ENCODE measurements around the gene CSF3R. TPM values are rescaled to one million over a fixed set of nuclear protein-coding genes. Genes with fewer than 3 reads are reported as not detected.
"Not testable (repeated sequence)": the region's sequence is repeated elsewhere in the genome, so short reads cannot be mapped to it uniquely, and the experiment has no call there.

The CSF3R gene
- total RNA-seq, 5 donors from 2014 or later (not counting 1 experiment from before 2014, with no cell fraction given) = 0.25 to 2.1 (median 1.8) TPM

GRCh38 chr1:36477615-36478014, 5.1 kb downstream of the CSF3R start:
- peaks cover 8 to 12% (median 10%) of the 10 kb centered on the region in 3 donors for H3K4me1 Mint-ChIP-seq
- H3K27ac ChIP-seq (ENCODE audit: low read length); H3K4me1 ChIP-seq (ENCODE audit: control insufficient read depth in 1 of 2, extremely low read depth in 1 of 2, insufficient read depth in 2 of 2, low read length in 2 of 2); H3K9me3 ChIP-seq; ATAC-seq (replicated peaks in 1 of 4); H3K4me3 Mint-ChIP-seq; H3K27me3 Mint-ChIP-seq; H3K36me3 ChIP-seq (ENCODE audit: control insufficient read depth in 2 of 2, extremely low read depth in 1 of 2, insufficient read depth in 1 of 2, low read length in 1 of 2); H3K9me3 Mint-ChIP-seq; CTCF ChIA-PET; H3K4me3 ChIP-seq (ENCODE audit: control insufficient read depth in 1 of 2, extremely low read depth in 1 of 2, low read length in 1 of 2); H3K27me3 ChIP-seq (replicated peaks in 1 of 2; ENCODE audit: control insufficient read depth in 2 of 2, extremely low read depth in 1 of 2, insufficient read depth in 2 of 2, low read length in 1 of 2); DNase-seq; H3K36me3 Mint-ChIP-seq; POLR2A ChIA-PET: not testable (repeated sequence)
- 85% methylated on average over 13 of the region's 13 CpGs for WGBS (ENCODE audit: insufficient coverage)
- H3K27ac Mint-ChIP-seq = peak overlapping the region in 1 of 2 donors; percentile 16

DNA sequence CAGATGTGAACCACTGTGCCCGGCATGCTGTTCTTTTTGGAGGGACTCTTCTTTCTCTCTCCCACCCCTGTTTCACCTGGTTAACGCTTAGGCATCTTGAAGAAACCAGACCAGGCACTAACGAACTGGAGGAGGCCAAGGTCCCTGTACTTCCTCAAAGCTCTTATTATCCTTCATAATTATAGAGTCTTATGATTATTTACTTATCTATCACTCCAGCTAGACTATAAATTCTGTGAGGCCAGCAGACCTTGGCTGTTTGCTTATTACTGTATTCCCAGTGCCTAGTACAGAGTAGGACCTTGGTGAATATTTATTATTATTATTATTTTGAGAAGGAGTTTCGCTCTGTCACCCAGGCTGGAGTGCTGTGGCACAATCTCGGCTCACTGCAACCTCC, 5.8 kb downstream of the CSF3R start:
- H3K9me3 ChIP-seq = no peaks in the 10 kb centered on the region
- no peaks in the 10 kb centered on the region for H3K4me1 ChIP-seq (ENCODE audit: control insufficient read depth in 1 of 2, extremely low read depth in 1 of 2, insufficient read depth in 2 of 2, low read length in 2 of 2)
- Mint-ChIP-seq H3K36me3 (no peaks in the 10 kb centered on the region), H3K4me3 (no peak overlapping the region), H3K9me3 (no peaks in the 10 kb centered on the region), H3K4me1 (peaks cover 3 to 6% (median 4%) of the 10 kb centered on the region in 3 donors), H3K27me3 (peaks cover 0 to 3% of the 10 kb centered on the region in 2 donors), H3K27ac (no peak overlapping the region)
- no peaks in the 10 kb centered on the region for H3K36me3 ChIP-seq (ENCODE audit: control insufficient read depth in 2 of 2, extremely low read depth in 1 of 2, insufficient read depth in 1 of 2, low read length in 1 of 2)
- POLR2A ChIA-PET = no interaction called here
- H3K4me3 ChIP-seq (ENCODE audit: control insufficient read depth in 1 of 2, extremely low read depth in 1 of 2, low read length in 1 of 2) = no peak overlapping the region
- no peak for ATAC-seq (replicated peaks in 1 of 4)
- no peak for DNase-seq
- peaks cover 0 to 4% of the 10 kb centered on the region in 2 experiments for H3K27me3 ChIP-seq (replicated peaks in 1 of 2; ENCODE audit: control insufficient read depth in 2 of 2, extremely low read depth in 1 of 2, insufficient read depth in 2 of 2, low read length in 1 of 2)
- CTCF ChIA-PET = no interaction called here
- H3K27ac ChIP-seq (ENCODE audit: low read length) = no peak overlapping the region
- 100% methylated on average over 3 of the region's 5 CpGs for WGBS (ENCODE audit: insufficient coverage)

DNA sequence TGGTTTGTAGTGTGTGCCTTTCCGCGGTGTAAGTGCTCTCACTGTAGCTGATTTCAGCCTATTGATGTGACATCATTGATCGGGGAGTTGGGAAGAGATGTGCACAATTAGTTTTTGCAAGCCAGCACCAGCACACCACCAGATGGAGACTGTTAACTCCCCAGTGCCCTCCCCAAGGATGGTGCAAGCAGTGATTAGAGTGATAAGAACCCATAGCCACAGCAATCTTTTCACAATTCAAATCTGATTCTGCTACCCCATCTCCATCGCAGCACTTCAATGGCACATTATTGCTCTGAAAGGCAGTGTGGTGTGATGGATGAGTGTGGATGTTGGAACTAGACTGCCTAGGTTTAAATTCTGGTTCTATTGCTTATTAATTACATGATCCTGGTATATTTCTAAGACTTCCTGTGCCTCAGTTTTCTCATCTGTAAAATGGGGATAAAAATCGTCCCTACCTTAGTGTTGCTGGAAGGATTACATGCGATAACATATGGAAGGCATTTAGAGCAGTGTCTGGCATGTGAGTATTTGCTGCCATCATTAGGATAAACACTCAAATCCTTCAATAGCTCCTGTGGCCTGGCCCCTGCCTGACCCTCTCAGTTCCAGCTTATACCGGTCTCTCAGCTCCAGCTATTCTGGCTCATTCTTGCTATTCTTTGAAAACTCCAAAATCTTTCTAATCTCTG, 6.7 kb downstream of the CSF3R start:
- H3K9me3 Mint-ChIP-seq = no peaks in the 10 kb centered on the region
- POLR2A ChIA-PET = no interaction called here
- no peaks in the 10 kb centered on the region for H3K27me3 Mint-ChIP-seq
- CTCF ChIA-PET = no interaction called here
- Histone ChIP-seq H3K9me3 (no peaks in the 10 kb centered on the region), H3K27ac (ENCODE audit: low read length) (no peak overlapping the region), H3K4me1 (ENCODE audit: control insufficient read depth in 1 of 2, extremely low read depth in 1 of 2, insufficient read depth in 2 of 2, low read length in 2 of 2) (no peaks in the 10 kb centered on the region), H3K36me3 (ENCODE audit: control insufficient read depth in 2 of 2, extremely low read depth in 1 of 2, insufficient read depth in 1 of 2, low read length in 1 of 2) (no peaks in the 10 kb centered on the region), H3K4me3 (ENCODE audit: control insufficient read depth in 1 of 2, extremely low read depth in 1 of 2, low read length in 1 of 2) (no peak overlapping the region), H3K27me3 (replicated peaks in 1 of 2; ENCODE audit: control insufficient read depth in 2 of 2, extremely low read depth in 1 of 2, insufficient read depth in 2 of 2, low read length in 1 of 2) (peaks cover 0 to 4% of the 10 kb centered on the region in 2 experiments)
- no peak for DNase-seq
- H3K27ac Mint-ChIP-seq = no peak overlapping the region
- H3K36me3 Mint-ChIP-seq = no peaks in the 10 kb centered on the region
- no peak for ATAC-seq (replicated peaks in 1 of 4)
- WGBS (ENCODE audit: insufficient coverage) = no CpG with 5 or more reads among the region's 7 CpGs
- H3K4me3 Mint-ChIP-seq = no peak overlapping the region
- H3K4me1 Mint-ChIP-seq = no peaks in the 10 kb centered on the region

DNA sequence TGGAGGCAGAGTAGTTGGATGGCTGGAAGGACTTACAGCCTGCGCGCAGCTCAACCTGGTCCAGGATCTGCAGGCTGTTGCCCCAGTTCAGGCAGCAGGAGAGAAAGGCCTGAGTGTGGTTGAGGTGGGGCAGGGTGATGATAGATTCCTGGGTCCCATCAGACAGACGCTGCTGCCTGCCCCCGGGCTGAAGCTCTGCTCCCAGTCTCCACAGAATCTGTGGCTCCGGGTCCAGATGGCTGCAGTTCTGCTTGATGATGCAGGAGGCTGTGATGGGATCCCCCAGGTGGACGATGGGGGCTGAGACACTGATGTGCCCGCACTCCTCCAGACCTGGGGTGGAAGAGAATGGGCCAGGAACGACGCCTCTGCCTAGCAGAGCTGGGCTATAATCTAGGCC, 7.4 kb downstream of the CSF3R start:
- Mint-ChIP-seq H3K27me3 (no peaks in the 10 kb centered on the region), H3K4me1 (no peaks in the 10 kb centered on the region), H3K9me3 (no peaks in the 10 kb centered on the region), H3K36me3 (no peaks in the 10 kb centered on the region), H3K4me3 (no peak overlapping the region), H3K27ac (no peak overlapping the region)
- Histone ChIP-seq H3K4me1 (ENCODE audit: control insufficient read depth in 1 of 2, extremely low read depth in 1 of 2, insufficient read depth in 2 of 2, low read length in 2 of 2) (no peaks in the 10 kb centered on the region), H3K9me3 (no peaks in the 10 kb centered on the region), H3K27ac (ENCODE audit: low read length) (no peak overlapping the region), H3K27me3 (replicated peaks in 1 of 2; ENCODE audit: control insufficient read depth in 2 of 2, extremely low read depth in 1 of 2, insufficient read depth in 2 of 2, low read length in 1 of 2) (peaks cover 0 to 4% of the 10 kb centered on the region in 2 experiments), H3K36me3 (ENCODE audit: control insufficient read depth in 2 of 2, extremely low read depth in 1 of 2, insufficient read depth in 1 of 2, low read length in 1 of 2) (no peaks in the 10 kb centered on the region), H3K4me3 (ENCODE audit: control insufficient read depth in 1 of 2, extremely low read depth in 1 of 2, low read length in 1 of 2) (no peak overlapping the region)
- CTCF ChIA-PET = no interaction called here
- no peak for DNase-seq
- POLR2A ChIA-PET = no interaction called here
- WGBS (ENCODE audit: insufficient coverage) = 94% methylated on average over 5 of the region's 9 CpGs
- no peak for ATAC-seq (replicated peaks in 1 of 4)

DNA sequence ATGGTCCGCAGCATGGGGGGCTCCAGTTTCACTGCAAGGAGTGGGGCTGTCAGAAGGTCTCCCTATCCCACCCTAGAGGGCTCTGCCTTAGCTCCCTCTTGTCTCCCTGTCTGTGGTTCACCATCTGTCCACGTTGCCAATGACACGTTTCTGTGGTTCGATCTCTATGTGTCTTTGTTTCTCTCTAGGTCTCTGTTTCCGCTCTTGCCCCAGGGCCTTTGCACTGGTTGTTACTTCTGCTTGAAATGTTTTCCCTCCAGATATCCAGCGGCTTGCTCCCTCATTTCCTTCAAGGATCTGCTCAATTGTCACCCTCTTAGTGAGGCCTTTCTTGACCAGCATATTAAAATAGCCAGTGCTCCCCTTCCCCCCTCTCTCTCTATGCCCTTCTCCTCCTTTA, 10.1 kb downstream of the CSF3R start:
- Mint-ChIP-seq H3K4me3 (no peak overlapping the region), H3K4me1 (no peaks in the 10 kb centered on the region), H3K9me3 (no peaks in the 10 kb centered on the region), H3K27ac (no peak overlapping the region), H3K27me3 (no peaks in the 10 kb centered on the region), H3K36me3 (no peaks in the 10 kb centered on the region)
- DNase-seq (no peak), ATAC-seq (replicated peaks in 1 of 4) (no peak)
- POLR2A ChIA-PET = no interaction called here
- WGBS (ENCODE audit: insufficient coverage) = 93% methylated on average over 6 of the region's 6 CpGs
- H3K36me3 ChIP-seq (ENCODE audit: control insufficient read depth in 2 of 2, extremely low read depth in 1 of 2, insufficient read depth in 1 of 2, low read length in 1 of 2) = no peaks in the 10 kb centered on the region
- CTCF ChIA-PET = no interaction called here
- no peaks in the 10 kb centered on the region for H3K9me3 ChIP-seq
- no peak overlapping the region for H3K4me3 ChIP-seq (ENCODE audit: control insufficient read depth in 1 of 2, extremely low read depth in 1 of 2, low read length in 1 of 2)
- no peak overlapping the region for H3K27ac ChIP-seq (ENCODE audit: low read length)
- H3K4me1 ChIP-seq (ENCODE audit: control insufficient read depth in 1 of 2, extremely low read depth in 1 of 2, insufficient read depth in 2 of 2, low read length in 2 of 2) = no peaks in the 10 kb centered on the region
- no peaks in the 10 kb centered on the region for H3K27me3 ChIP-seq (replicated peaks in 1 of 2; ENCODE audit: control insufficient read depth in 2 of 2, extremely low read depth in 1 of 2, insufficient read depth in 2 of 2, low read length in 1 of 2)

DNA sequence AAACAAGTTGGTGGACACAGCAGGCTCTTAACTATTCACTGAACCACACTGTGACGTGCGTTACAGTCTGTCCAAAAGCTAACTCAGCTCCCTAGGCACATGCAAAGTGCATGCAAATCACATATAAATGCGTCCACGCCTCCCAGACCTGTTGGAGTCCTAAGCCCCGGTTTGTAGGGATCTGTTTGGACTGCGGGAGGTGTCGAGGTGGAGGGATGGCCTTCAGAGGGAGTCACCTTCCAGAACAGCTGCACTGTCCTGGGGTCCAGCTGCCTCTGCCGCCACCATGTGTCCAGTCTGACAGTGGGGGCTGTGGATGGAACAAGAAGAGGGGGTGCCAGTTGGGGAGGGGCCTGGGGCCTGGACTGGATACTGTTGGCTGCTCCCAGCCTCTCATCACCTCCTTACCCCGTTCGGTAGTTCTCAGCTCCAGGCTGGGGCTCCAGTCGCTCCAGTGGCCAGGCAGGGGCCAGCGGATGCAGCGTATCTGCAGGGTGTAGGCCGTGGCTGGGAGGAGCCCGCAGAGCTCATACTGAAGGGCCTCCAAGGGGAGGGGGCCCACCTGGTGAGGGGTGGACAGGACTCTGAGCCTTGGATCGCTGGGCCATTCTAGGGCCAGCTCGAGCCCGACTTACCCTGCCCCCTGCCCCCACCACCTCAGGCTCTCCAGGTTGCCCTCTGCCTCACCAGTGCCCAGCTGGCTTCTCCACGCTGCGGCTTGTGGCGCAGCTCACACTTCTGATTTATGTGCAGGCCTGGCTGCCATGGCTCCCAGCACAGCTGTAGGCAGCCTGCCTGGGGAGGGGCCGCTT, 10.7 kb downstream of the CSF3R start:
- 88% methylated on average over 16 of the region's 22 CpGs for WGBS (ENCODE audit: insufficient coverage)
- ChIA-PET CTCF (no interaction called here), POLR2A (no interaction called here)
- Histone ChIP-seq H3K36me3 (ENCODE audit: control insufficient read depth in 2 of 2, extremely low read depth in 1 of 2, insufficient read depth in 1 of 2, low read length in 1 of 2) (no peaks in the 10 kb centered on the region), H3K27me3 (replicated peaks in 1 of 2; ENCODE audit: control insufficient read depth in 2 of 2, extremely low read depth in 1 of 2, insufficient read depth in 2 of 2, low read length in 1 of 2) (no peaks in the 10 kb centered on the region), H3K4me3 (ENCODE audit: control insufficient read depth in 1 of 2, extremely low read depth in 1 of 2, low read length in 1 of 2) (no peak overlapping the region), H3K9me3 (no peaks in the 10 kb centered on the region), H3K27ac (ENCODE audit: low read length) (no peak overlapping the region), H3K4me1 (ENCODE audit: control insufficient read depth in 1 of 2, extremely low read depth in 1 of 2, insufficient read depth in 2 of 2, low read length in 2 of 2) (no peaks in the 10 kb centered on the region)
- H3K27ac Mint-ChIP-seq = no peak overlapping the region
- no peaks in the 10 kb centered on the region for H3K4me1 Mint-ChIP-seq
- H3K27me3 Mint-ChIP-seq = no peaks in the 10 kb centered on the region
- ATAC-seq (replicated peaks in 1 of 4) = no peak
- H3K36me3 Mint-ChIP-seq = no peaks in the 10 kb centered on the region
- no peaks in the 10 kb centered on the region for H3K9me3 Mint-ChIP-seq
- no peak overlapping the region for H3K4me3 Mint-ChIP-seq
- DNase-seq = no peak

All from T-cell (primary cell).